BE2C (cell line): ENCODE data around the gene MED10.

Source experiments
- DNase-seq: peaks from one replicate; pipeline ENCODE4 v3.0.0-alpha.2; 2020
- H3K27me3 ChIP-seq: fragments of 250-450 bp; sonication (Bioruptor Pico); 2 replicates; pipeline ENCODE4 v1.5.1; 2020; ENCODE audit warnings: mild to moderate bottlenecking
- H3K36me3 ChIP-seq: fragments of 250-450 bp; sonication (Bioruptor Pico); 2 replicates; pipeline ENCODE4 v1.5.1; 2020; ENCODE audit warnings: mild to moderate bottlenecking
- H3K4me1 ChIP-seq: fragments of 250-450 bp; sonication (Bioruptor Pico); 2 replicates; pipeline ENCODE4 v1.5.1; 2020
- H3K4me3 ChIP-seq: 2 replicates; pipeline ENCODE4 v1.5.1; 2011; ENCODE audit warnings: low read depth, low read length
- H3K9me3 ChIP-seq: fragments of 250-450 bp; sonication (Bioruptor Pico); 2 replicates; pipeline ENCODE4 v1.5.1; 2020
- CTCF ChIP-seq: IDR thresholded peaks from 2 replicates; pipeline ENCODE4 v1.5.1; 2012; ENCODE audit warnings: mild to moderate bottlenecking, low read depth, low read length

MED10 gene

DNA sequence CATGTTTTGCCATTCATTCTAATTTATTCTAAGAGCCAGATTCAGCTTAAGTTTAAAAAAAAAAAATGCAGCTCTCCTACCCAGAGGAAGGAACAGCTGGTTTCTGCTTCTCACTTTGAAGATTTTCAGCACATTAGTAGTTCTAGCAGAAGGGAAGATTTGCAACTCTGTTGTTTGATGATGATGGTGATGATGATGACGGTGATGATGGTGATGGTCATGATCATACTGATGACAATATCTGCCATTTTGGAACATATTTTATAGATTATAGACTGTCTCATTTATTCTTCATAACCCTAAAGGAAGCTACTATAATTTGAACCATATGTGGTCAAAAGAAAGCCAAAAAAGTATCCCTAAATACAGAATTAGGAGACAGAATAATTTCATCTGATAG, 7.9 kb upstream of the MED10 start:
- TF ChIP-seq CTCF = no peak
- Histone ChIP-seq H3K4me3 (no peak overlapping the region), H3K27me3 (no peaks in the 10 kb centered on the region), H3K9me3 (no peaks in the 10 kb centered on the region), H3K36me3 (no peaks in the 10 kb centered on the region), H3K4me1 (no peaks in the 10 kb centered on the region)
- DNase-seq = no peak

DNA sequence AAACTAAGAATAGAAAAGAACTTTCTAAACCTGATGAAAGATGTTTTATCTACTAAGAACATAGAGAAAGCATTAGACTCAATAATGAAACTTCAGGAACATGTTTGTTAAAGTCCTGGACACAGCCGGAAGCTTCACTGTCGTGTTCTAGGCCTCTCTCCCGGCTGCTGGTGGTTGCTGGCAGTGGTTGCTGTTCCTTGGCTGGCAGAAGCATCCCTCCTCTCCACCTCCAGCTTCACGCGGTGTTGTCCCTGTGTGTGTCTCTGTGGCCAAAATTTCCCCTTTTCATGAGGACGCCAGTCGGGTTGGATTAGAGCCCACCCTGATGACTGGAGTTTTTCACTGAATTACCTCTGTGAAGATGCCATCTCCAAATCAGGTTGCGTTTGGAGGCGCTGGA, 6.5 kb upstream of the MED10 start:
- no peak for TF ChIP-seq CTCF
- Histone ChIP-seq H3K27me3 (no peaks in the 10 kb centered on the region), H3K36me3 (no peaks in the 10 kb centered on the region), H3K4me3 (no peak overlapping the region), H3K4me1 (no peaks in the 10 kb centered on the region), H3K9me3 (no peaks in the 10 kb centered on the region)
- DNase-seq = no peak

DNA sequence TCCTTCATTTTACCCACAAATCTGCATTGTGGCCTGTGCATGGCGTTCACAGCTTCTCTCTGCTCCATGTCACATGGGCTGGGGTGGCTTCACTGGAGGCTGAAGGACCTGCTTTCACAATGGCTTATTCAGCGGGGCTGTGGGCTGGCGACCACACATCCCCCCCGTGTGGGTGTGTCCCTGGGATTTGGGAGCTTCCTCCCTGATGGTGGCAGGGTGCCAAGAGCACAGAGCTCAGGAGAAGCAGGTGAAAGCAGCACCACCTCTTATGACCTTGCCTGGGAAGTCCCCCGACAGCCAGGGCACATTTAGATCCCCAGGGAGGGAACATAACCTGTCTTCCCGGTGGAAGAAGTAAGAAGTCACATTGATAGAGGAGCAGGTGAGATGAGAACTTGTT, 5.0 kb upstream of the MED10 start:
- no peaks in the 10 kb centered on the region for H3K9me3 ChIP-seq
- no peak overlapping the region for H3K4me3 ChIP-seq
- no peak for DNase-seq
- no peaks in the 10 kb centered on the region for H3K4me1 ChIP-seq
- no peak for TF ChIP-seq CTCF
- no peaks in the 10 kb centered on the region for H3K36me3 ChIP-seq
- H3K27me3 ChIP-seq = no peaks in the 10 kb centered on the region

DNA sequence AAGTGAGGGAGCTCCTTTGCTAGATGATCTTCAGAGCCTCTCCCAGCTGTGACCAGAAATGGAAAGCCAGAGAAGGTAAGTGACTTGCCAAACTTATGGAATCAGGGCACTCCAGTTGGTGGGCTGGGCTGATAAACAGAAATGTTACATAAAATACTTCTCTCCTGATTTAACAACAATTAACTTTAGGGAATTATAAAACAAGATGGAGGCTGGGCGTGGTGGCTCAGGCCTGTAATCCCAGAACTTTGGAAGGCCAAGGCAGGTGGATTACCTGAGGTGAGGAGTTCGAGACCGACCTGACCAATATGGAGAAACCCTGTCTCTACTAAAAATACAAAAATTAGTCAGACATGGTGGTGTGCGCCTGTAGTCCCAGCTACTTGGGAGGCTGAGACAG, 899 bp upstream of the MED10 start:
- no peak for TF ChIP-seq CTCF
- no peak for DNase-seq
- H3K9me3 ChIP-seq = no peaks in the 10 kb centered on the region
- H3K36me3 ChIP-seq = peaks cover 24% of the 10 kb centered on the region
- H3K4me3 ChIP-seq = peak overlapping the region; percentile 95
- no peaks in the 10 kb centered on the region for H3K27me3 ChIP-seq
- no peaks in the 10 kb centered on the region; the same call in 1 of the 2 replicates for H3K4me1 ChIP-seq

DNA sequence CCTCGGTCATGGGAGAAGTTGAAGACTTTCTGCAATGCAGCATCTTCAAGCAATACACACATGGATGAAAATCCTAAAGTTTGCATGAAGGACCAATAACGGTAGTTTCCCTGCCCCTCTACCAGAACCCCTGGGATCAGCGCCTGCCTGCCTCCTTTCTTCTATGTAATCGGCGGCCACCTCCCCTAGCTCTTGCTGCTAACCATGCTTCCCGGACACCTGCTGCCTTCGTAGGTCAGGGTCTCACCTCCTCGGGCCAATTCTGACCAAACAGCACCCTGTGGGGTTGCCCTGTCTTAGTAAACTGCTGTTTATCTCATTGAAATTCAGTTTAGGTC, 388 bp upstream of the MED10 start:
- no peak for TF ChIP-seq CTCF
- H3K27me3 ChIP-seq = no peaks in the 10 kb centered on the region
- DNase-seq = no peak
- peaks cover 30% of the 10 kb centered on the region for H3K36me3 ChIP-seq
- H3K4me3 ChIP-seq = peak overlapping the region; percentile 95
- no peaks in the 10 kb centered on the region for H3K9me3 ChIP-seq
- H3K4me1 ChIP-seq = no peaks in the 10 kb centered on the region; the same call in 1 of the 2 replicates

- DNase-seq = no peak
- no peak for TF ChIP-seq CTCF
- peaks cover 41% of the 10 kb centered on the region for H3K36me3 ChIP-seq
These were observed 804 bp downstream of the MED10 start for GRCh38 chr5:6377582-6377904.

More at GRCh38 chr5:6377582-6377904, 804 bp downstream of the MED10 start:
- peak overlapping the region; percentile 95 for H3K4me3 ChIP-seq
- no peaks in the 10 kb centered on the region; the same call in 1 of the 2 replicates for H3K4me1 ChIP-seq
- no peaks in the 10 kb centered on the region for H3K9me3 ChIP-seq
- H3K27me3 ChIP-seq = no peaks in the 10 kb centered on the region
